Activated B cell treated with CpG ODN at 0.5 μM for 24 hours (primary cell): ENCODE measurements around the gene GIT1. TPM values are rescaled to one million over a fixed set of nuclear protein-coding genes. Genes with fewer than 3 reads are reported as not detected.

Experiments
- ATAC-seq: fragments of 200-7000 bp; cut with Tn5 transposase; one replicate; pipeline ENCODE4 v1.10.0; 2021; ENCODE audit warnings: low read depth, mild to moderate bottlenecking, moderate library complexity
- CTCF ChIA-PET: fragments of 350-600 bp; sonication (Branson Sonifier 250); formaldehyde crosslinking; loops from one replicate; lab custom pipeline; 2021; ENCODE audit warnings: antibody characterized with exemption; lab: Charles Lee
- POLR2A ChIA-PET: fragments of 350-600 bp; sonication (Branson Sonifier 250); formaldehyde crosslinking; loops from one replicate; lab custom pipeline; 2021; ENCODE audit warnings: antibody characterized with exemption; lab: Charles Lee
- DNase-seq: peaks from one replicate; pipeline ENCODE4 v3.0.0; 2022
- H3K27ac Mint-ChIP-seq: one replicate; pipeline ENCODE4 v1.8.0; 2020; ENCODE audit warnings: mixed read lengths
- H3K27me3 Mint-ChIP-seq: one replicate; pipeline ENCODE4 v1.8.0; 2021; ENCODE audit warnings: mixed read lengths
- H3K36me3 Mint-ChIP-seq: one replicate; pipeline ENCODE4 v1.8.0; 2021; ENCODE audit warnings: low read depth, mixed read lengths
- H3K4me1 Mint-ChIP-seq: one replicate; pipeline ENCODE4 v1.8.0; 2021; ENCODE audit warnings: mixed read lengths
- H3K4me3 Mint-ChIP-seq: one replicate; pipeline ENCODE4 v1.8.0; 2020; ENCODE audit warnings: mild to moderate bottlenecking, mixed read lengths
- H3K9me3 Mint-ChIP-seq: one replicate; pipeline ENCODE4 v1.8.0; 2020; ENCODE audit warnings: mixed read lengths
- intact Hi-C: fragments of 100-400 bp; cut with micrococcal nuclease; formaldehyde crosslinking; loops from one replicate; pipeline ENCODE4 v1.15.1; 2024
- total RNA-seq: library from RNA; stranded (reverse); gene quantifications from 2 replicates; pipeline ENCODE4 v1.2.3, GENCODE V29; 2022
- TF ChIP-seq, protein P1 (sequence below): fragments of 200-600 bp; IDR thresholded peaks from one replicate; pipeline ENCODE4 v1.8.0; 2022; ENCODE audit warnings: antibody characterized with exemption, mild to moderate bottlenecking

Gene GIT1
- total RNA-seq, 1 donor from 2014 or later: 45.3 TPM

DNA sequence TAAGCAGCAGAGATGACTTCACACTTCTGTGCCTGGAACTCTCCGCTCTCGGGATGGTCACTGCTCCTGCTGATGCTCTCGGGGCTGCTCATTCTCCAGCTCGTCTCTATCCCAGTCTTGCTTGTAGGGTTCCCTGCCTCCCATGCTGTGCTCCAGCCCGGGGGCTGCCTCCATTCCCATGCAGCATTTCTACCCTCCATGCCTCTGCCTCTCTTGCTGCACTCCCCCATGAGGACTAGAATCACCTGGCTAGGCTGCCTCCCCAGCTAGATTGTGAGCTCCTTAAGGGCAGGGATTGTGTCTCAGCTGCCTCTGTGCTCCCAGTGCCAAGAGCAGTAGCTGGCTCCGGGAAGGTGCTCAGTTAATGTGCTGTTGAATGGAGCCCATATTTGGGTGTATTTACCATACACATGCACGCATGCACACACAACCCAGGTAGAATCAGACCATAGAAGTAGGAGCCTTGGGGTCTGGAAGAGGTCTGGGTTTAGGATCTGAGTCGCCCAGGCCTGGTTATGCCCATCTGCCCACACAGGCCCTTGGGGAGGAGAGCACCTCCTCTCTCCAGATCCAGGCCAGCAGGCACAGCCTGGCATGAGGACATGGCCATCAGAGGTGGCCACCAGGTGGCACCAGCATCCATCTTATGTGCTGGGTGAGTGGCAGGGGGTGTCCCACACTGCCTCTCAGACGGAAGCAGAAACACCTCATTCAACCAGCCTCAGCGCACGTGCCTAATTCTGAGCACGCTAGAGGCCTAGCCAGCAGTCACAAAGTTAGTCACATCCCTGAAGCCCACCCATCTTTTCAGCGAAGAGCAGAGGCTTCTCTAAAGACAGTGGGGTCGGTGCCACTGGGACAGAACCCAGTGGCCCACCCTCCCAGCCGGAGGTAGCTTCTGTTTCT is 9.3 kb downstream of the GIT1 start:
- H3K36me3 Mint-ChIP-seq: peaks cover 49% of the 10 kb centered on the region
- peak; percentile 98 for ATAC-seq
- CTCF ChIA-PET: interaction anchor here (1.1 to 9.0 kb wide), 10 partner anchors 11 to 441 kb away, joined by 3 to 70 read pairs (median 8); partner anchors contain the start of genes ABHD15, ANKRD13B and TP53I13
- TF ChIP-seq, protein P1, sequence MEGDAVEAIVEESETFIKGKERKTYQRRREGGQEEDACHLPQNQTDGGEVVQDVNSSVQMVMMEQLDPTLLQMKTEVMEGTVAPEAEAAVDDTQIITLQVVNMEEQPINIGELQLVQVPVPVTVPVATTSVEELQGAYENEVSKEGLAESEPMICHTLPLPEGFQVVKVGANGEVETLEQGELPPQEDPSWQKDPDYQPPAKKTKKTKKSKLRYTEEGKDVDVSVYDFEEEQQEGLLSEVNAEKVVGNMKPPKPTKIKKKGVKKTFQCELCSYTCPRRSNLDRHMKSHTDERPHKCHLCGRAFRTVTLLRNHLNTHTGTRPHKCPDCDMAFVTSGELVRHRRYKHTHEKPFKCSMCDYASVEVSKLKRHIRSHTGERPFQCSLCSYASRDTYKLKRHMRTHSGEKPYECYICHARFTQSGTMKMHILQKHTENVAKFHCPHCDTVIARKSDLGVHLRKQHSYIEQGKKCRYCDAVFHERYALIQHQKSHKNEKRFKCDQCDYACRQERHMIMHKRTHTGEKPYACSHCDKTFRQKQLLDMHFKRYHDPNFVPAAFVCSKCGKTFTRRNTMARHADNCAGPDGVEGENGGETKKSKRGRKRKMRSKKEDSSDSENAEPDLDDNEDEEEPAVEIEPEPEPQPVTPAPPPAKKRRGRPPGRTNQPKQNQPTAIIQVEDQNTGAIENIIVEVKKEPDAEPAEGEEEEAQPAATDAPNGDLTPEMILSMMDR: no peak
- POLR2A ChIA-PET: interaction anchor here (0.7 to 5.1 kb wide), 9 partner anchors 8 to 37 kb away, joined by 3 to 32 read pairs (median 4); partner anchors contain the start of gene ANKRD13B
- no peaks in the 10 kb centered on the region for H3K9me3 Mint-ChIP-seq
- DNase-seq: peak; percentile 82
- intact Hi-C loops: loop anchor here (1.0 kb wide), 8 partner anchors 11 to 513 kb away; partner anchors contain the start of gene TP53I13
- no peak overlapping the region for H3K4me3 Mint-ChIP-seq
- H3K27ac Mint-ChIP-seq: peak overlapping the region; percentile 71
- H3K4me1 Mint-ChIP-seq: peaks cover 27% of the 10 kb centered on the region
- H3K27me3 Mint-ChIP-seq: no peaks in the 10 kb centered on the region

DNA sequence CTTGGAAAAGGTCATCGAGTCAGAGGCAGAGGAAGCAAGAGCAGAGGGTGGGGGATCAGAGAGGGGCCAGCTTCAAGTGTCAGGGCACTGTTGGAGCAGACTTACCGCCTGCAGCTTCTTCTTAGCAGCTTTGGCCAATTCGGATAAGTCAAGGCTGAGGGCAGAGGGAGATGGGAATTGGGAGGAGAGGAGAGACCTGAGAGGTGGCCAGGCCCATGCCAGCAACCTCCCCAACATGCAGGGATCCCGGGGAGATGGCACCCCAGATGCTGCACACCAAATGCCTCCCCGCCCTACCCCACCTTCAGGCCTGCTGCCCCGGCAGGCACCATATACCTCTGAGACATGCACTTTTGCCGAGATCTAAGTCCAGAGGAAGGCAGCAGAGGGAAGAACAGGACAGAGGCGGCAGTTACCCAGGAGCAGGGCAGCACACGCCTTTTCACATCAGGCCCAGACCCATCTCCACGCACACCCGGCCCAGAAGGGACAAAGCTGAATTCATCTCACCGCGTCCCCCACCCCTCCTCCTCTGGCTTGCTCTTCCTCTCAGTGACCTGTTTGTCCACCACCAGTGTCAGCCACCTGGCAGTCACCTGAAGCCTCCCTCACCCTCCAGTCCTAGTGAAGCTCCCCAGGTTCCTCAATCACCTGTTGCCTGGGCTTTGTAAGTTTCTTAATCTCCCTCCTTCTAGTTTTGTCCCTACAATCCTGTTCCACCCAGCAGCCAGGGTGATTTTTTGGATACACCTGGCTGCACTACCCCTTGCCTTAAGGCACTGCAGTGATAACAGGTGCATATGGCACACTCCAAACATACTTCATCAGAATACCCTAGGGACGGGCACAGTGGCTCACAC is 10.6 kb downstream of the GIT1 start:
- ATAC-seq (no peak), DNase-seq (no peak)
- peaks cover 26% of the 10 kb centered on the region for H3K4me1 Mint-ChIP-seq
- no peak overlapping the region for H3K27ac Mint-ChIP-seq
- no peak overlapping the region for H3K4me3 Mint-ChIP-seq
- ChIA-PET POLR2A (interaction anchor here (0.7 to 5.1 kb wide), 6 partner anchors 10 to 514 kb away, joined by 3 to 32 read pairs (median 3); partner anchors contain the start of gene ANKRD13B), CTCF (interaction anchor here (1.1 to 9.0 kb wide), 7 partner anchors 12 to 443 kb away, joined by 3 to 70 read pairs (median 4); partner anchors contain the start of genes ABHD15 and ANKRD13B)
- H3K36me3 Mint-ChIP-seq: peaks cover 60% of the 10 kb centered on the region
- H3K27me3 Mint-ChIP-seq: no peaks in the 10 kb centered on the region
- intact Hi-C loops: no loop called here
- H3K9me3 Mint-ChIP-seq: no peaks in the 10 kb centered on the region
- TF ChIP-seq, protein P1: no peak

DNA sequence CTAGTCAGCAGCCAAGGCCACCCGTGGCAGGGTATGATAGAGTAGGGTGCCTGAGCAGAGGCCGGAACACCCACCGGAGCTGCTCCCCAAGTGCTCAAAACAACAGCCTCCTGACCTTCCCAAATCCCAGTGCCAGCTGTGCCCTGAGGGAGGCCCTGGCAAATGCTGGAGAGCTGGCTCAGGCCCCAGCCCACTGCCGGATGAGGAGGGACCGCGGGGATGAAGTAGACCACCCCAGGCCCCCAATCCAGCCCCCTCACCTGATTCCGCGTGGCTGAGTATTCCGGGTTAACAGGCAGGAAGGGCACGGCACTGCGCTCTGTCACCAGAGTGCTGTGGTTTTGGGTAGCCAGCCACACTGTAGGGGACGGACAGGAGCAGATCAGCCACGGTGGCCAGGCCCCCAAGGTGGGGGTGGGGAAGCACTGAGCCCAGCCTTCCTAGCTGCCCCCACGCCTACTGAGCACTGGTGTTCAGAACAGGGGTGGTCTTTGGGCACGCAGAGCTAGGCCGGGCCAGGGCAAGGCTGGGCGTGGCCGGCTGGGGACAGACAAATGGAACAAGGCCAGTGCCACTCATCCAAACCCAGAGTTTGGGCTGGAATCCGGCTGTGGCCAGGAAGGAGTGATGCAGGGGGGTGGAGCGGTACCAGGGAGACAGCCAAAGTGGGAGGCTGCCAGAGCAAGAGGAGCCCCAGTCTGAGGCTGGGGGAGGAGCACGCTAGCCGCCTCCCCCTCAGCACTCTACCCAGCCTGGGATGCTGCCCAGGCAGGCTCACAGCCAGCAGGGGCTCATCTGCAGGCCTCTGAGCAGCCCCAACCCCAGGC is 11.8 kb downstream of the GIT1 start:
- DNase-seq (no peak), ATAC-seq (no peak)
- H3K4me3 Mint-ChIP-seq: no peak overlapping the region
- intact Hi-C loops: no loop called here
- H3K4me1 Mint-ChIP-seq: peaks cover 21% of the 10 kb centered on the region
- no peaks in the 10 kb centered on the region for H3K9me3 Mint-ChIP-seq
- peaks cover 62% of the 10 kb centered on the region for H3K36me3 Mint-ChIP-seq
- no peak overlapping the region for H3K27ac Mint-ChIP-seq
- ChIA-PET POLR2A (interaction anchor here (0.7 to 5.1 kb wide), 3 partner anchors 10 to 14 kb away, joined by 3 to 32 read pairs (median 7); partner anchors contain the start of gene ANKRD13B), CTCF (interaction anchor here (1.3 to 9.0 kb wide), 4 partner anchors 15 to 41 kb away, joined by 3 to 70 read pairs (median 30); partner anchors contain the start of gene ANKRD13B)
- H3K27me3 Mint-ChIP-seq: no peaks in the 10 kb centered on the region
- TF ChIP-seq, protein P1: no peak

DNA sequence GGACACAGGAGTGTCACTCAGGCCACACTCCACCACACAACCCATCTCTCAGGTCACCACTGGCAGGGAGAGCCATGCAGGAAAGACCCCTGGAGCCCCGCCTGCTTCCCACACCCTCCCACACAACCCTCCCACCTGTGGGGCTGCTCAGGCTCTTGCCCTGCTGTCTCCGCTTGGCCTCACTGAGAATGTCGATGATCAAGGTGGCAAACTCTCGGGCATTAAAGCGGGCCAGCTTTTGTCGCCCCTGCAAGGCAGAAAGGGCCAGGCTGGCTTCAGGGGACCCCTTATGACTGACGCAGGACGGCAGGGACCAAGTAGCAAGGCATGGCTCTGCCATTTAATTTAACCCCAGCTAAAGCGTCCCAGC is 12.5 kb downstream of the GIT1 start:
- intact Hi-C loops: no loop called here
- CTCF ChIA-PET: interaction anchor here (1.3 to 9.0 kb wide), 4 partner anchors 16 to 40 kb away, joined by 3 to 70 read pairs (median 30); partner anchors contain the start of gene ANKRD13B
- POLR2A ChIA-PET: interaction anchor here (0.7 to 1.8 kb wide), 2 partner anchors 9 to 14 kb away, joined by 3 to 7 read pairs; no protein-coding TSS in a partner anchor
- TF ChIP-seq, protein P1: no peak
- DNase-seq (no peak), ATAC-seq (no peak)
- no peaks in the 10 kb centered on the region for H3K9me3 Mint-ChIP-seq
- H3K27ac Mint-ChIP-seq: no peak overlapping the region
- H3K4me1 Mint-ChIP-seq: peaks cover 21% of the 10 kb centered on the region
- H3K4me3 Mint-ChIP-seq: no peak overlapping the region
- H3K27me3 Mint-ChIP-seq: no peaks in the 10 kb centered on the region
- peaks cover 56% of the 10 kb centered on the region for H3K36me3 Mint-ChIP-seq
